Ovary (tissue), 9 donors: ENCODE measurements around the gene SBNO2. TPM values are rescaled to one million over a fixed set of nuclear protein-coding genes. Genes with fewer than 3 reads are reported as not detected.

Experiments used
- DNase-seq, 5 donors: peaks; one replicate each; pipeline ENCODE4 v3.0.0-alpha.2; 2019 to 2020
- H3K27ac ChIP-seq, 2 donors: fragments of 200-600 bp; one replicate each; pipeline versions ENCODE4 v1.5.1 to v1.8.0; 2019 to 2022
- H3K27me3 ChIP-seq: fragments of 200-600 bp; one replicate; pipeline ENCODE4 v1.8.0; 2022
- H3K36me3 ChIP-seq: fragments of 200-600 bp; sonication (generic); one replicate; pipeline ENCODE4 v1.5.1; 2019
- H3K4me1 ChIP-seq: one replicate; pipeline ENCODE4 v1.8.1; 2013; ENCODE audit warnings: mild to moderate bottlenecking, moderate library complexity; ENCODE audit not compliant: insufficient read depth
- H3K4me3 ChIP-seq: fragments of 200-600 bp; sonication (generic); one replicate; pipeline ENCODE4 v1.5.1; 2017
- H3K9me3 ChIP-seq, 2 donors: fragments of 200-600 bp in 1 of 2; sonication (generic) in 1 of 2; one replicate each; pipeline versions ENCODE4 v1.5.1 to v1.8.1; 2013 to 2019; ENCODE audit warnings: mild to moderate bottlenecking in 1 of 2, moderate library complexity in 1 of 2
- CTCF ChIP-seq, 3 donors: fragments of 450-650 bp in 2 of 3; fragments of 200-600 bp in 1 of 3; IDR thresholded peaks; one replicate each; pipeline versions ENCODE4 v1.5.1 to v1.8.0; 2016 to 2022; ENCODE audit warnings: antibody characterized with exemption in 3 of 3, mild to moderate bottlenecking in 1 of 3
- EP300 ChIP-seq: sonication (generic); formaldehyde crosslinking; IDR thresholded peaks from one replicate; pipeline ENCODE4 v1.6.1; 2017; ENCODE audit warnings: antibody characterized with exemption
- POLR2A ChIP-seq: fragments of 450-650 bp; IDR thresholded peaks from one replicate; pipeline ENCODE4 v1.6.1; 2017; ENCODE audit warnings: antibody characterized with exemption, mild to moderate bottlenecking, moderate library complexity
- WGBS, 3 donors: extraction: QIAGEN DNeasy Blood & Tissue Kit in 1 of 3; methylation state at CpG; one replicate each; pipeline versions ENCODE4 v1.1.5 to v1.1.7; 2013 to 2017; 5-methylcytosine and 5-hydroxymethylcytosine counted together
- intact Hi-C, 4 donors: fragments of 100-400 bp; cut with DNase I; formaldehyde crosslinking; loops; one replicate each; pipeline versions ENCODE4 v1.11.0 to v1.15.1; 2022 to 2023
- polyA plus RNA-seq, 2 donors: library from polyadenylated mRNA; stranded (reverse); fragments of 200-250 nt in 1 of 2; fragments of 350-450 nt in 1 of 2; fragmentation: Illumina TruSeq in 1 of 2; extraction: RNeasy Lipid Tissue Mini Kit (QIAGEN cat#74804) in 1 of 2; gene quantifications; one replicate each; pipeline ENCODE4 v1.2.3, GENCODE V29; 2013 to 2014
- total RNA-seq, 7 donors: library from RNA; depleted of rRNA in 2 of 7; stranded (reverse); fragments of >200 nt in 2 of 7; fragmentation: NEBNext Ultra II Directional in 3 of 7; extraction: Animal tissue kit (Norgen Biotek cat#: 25700) in 3 of 7; gene quantifications; one replicate each; pipeline versions ENCODE4 v1.1.0 to v1.2.4, GENCODE V29; 2016 to 2023
- donor health status: DM: no; HTN: no; CAD: no; lungs with moderate emphysema.
- donor health status: DM: no; HTN: no; CAD: no.
- donor health status: Bipolar disorder and iron deficiency.
- donor health status: DM: yes; HTN: yes; CAD: no.
- donor health status: DM: no; HTN: no; CAD: no.
- donor health status: DM: yes; HTN: yes; CAD: no.

SBNO2 gene
- total and polyA plus RNA-seq, 9 donors = 6.1 to 92.6 (median 60.9) TPM

- peak in 3 of 5 donors; percentile 42 to 53 (median 51) for DNase-seq
- H3K4me1 ChIP-seq = peaks cover 39% of the 10 kb centered on the region
- WGBS, 3 donors = 20 to 47% (median 22%) methylated on average over 25 to 35 of the region's 35 CpGs
- peak overlapping the region; percentile 84 to 91 for H3K27ac ChIP-seq
- TF ChIP-seq POLR2A (peak; percentile 13), CTCF (IDR thresholded peaks at IDR 0.05) (no peak)
- intact Hi-C loops = loop anchor here in 2 of 4 donors (5.0 kb wide), 2 partner anchors 36 to 1114 kb away; partner anchors contain the start of gene PEAK3 (in 1 of the 2)
- H3K4me3 ChIP-seq = peak overlapping the region; percentile 40
- no peaks in the 10 kb centered on the region for H3K36me3 ChIP-seq
- H3K9me3 ChIP-seq = no peaks in the 10 kb centered on the region
- H3K27me3 ChIP-seq = no peaks in the 10 kb centered on the region
Measured at GRCh38 chr19:1167687-1168571, 6.1 kb downstream of the SBNO2 start.

GRCh38 chr19:1166872-1167573 lies 7.0 kb downstream of the SBNO2 start:
- no peaks in the 10 kb centered on the region for H3K36me3 ChIP-seq
- 43 to 74% (median 49%) methylated on average over 33 of the region's 33 CpGs for WGBS, 3 donors
- peak overlapping the region; percentile 84 to 91 for H3K27ac ChIP-seq
- DNase-seq = peak; percentile 37 to 75 (median 49)
- peaks cover 33% of the 10 kb centered on the region for H3K4me1 ChIP-seq
- no peak overlapping the region for H3K4me3 ChIP-seq
- H3K9me3 ChIP-seq = no peaks in the 10 kb centered on the region
- no peaks in the 10 kb centered on the region for H3K27me3 ChIP-seq
- intact Hi-C loops = loop anchor here in 2 of 4 donors (5.0 kb wide), 2 partner anchors 35 to 1115 kb away; partner anchors contain the start of gene PEAK3 (in 1 of the 2)
- TF ChIP-seq CTCF (IDR thresholded peaks at IDR 0.05) = no peak
- no peak for TF ChIP-seq EP300
- TF ChIP-seq POLR2A = no peak

GRCh38 chr19:1164684-1165531 lies 9.2 kb downstream of the SBNO2 start:
- H3K4me3 ChIP-seq = no peak overlapping the region
- no peaks in the 10 kb centered on the region for H3K36me3 ChIP-seq
- TF ChIP-seq CTCF (IDR thresholded peaks at IDR 0.05) (no peak), POLR2A (no peak), EP300 (no peak)
- H3K27me3 ChIP-seq = no peaks in the 10 kb centered on the region
- no peaks in the 10 kb centered on the region for H3K9me3 ChIP-seq
- peaks cover 19% of the 10 kb centered on the region for H3K4me1 ChIP-seq
- peak overlapping the region in 1 of 2 donors; percentile 2 for H3K27ac ChIP-seq
- intact Hi-C loops = loop anchor here in 2 of 4 donors (5.0 kb wide), 2 partner anchors 33 to 1117 kb away; partner anchors contain the start of gene PEAK3 (in 1 of the 2)
- WGBS, 3 donors = 62 to 67% (median 65%) methylated on average over 19 to 21 of the region's 21 CpGs
- DNase-seq = peak in 1 of 5 donors; percentile 27
